Small intestine (tissue), 7 donors: ENCODE results near the gene KCNH8. TPM values are rescaled to one million over a fixed set of nuclear protein-coding genes. Genes with fewer than 3 reads are reported as not detected.

ENCODE experiments used
- DNase-seq, 2 donors: peaks; one replicate each; pipeline versions ENCODE4 v3.0.0 to v3.0.0-alpha.2; 2013
- FAIRE-seq: peaks from 2 replicates; lab custom pipeline; 2012; peaks lifted over from hg19 to GRCh38; lab: Jason Lieb, UNC
- H3K27ac ChIP-seq, 3 donors: one replicate each; pipeline ENCODE4 v1.5.1; 2013; ENCODE audit warnings: low read length in 2 of 3, mild to moderate bottlenecking in 2 of 3, control low read depth in 1 of 3, inconsistent platforms in 1 of 3, low read depth in 1 of 3, moderate library complexity in 1 of 3
- H3K27me3 ChIP-seq, 3 donors: one replicate each; pipeline ENCODE4 v1.6.1; 2013; ENCODE audit warnings: low read length in 3 of 3, inconsistent platforms in 1 of 3; ENCODE audit not compliant: control insufficient read depth in 3 of 3, insufficient read depth in 3 of 3
- H3K36me3 ChIP-seq, 3 donors: one replicate each; pipeline ENCODE4 v1.6.1; 2013; ENCODE audit warnings: low read length in 3 of 3, inconsistent platforms in 1 of 3, low read depth in 1 of 3, mild to moderate bottlenecking in 1 of 3, moderate library complexity in 1 of 3; ENCODE audit not compliant: control insufficient read depth in 3 of 3, insufficient read depth in 2 of 3
- H3K4me1 ChIP-seq, 3 donors: one replicate each; pipeline ENCODE4 v1.6.1; 2013; ENCODE audit warnings: low read length in 2 of 3, inconsistent platforms in 1 of 3, low read depth in 1 of 3, mild to moderate bottlenecking in 1 of 3, moderate library complexity in 1 of 3; ENCODE audit not compliant: control insufficient read depth in 3 of 3, insufficient read depth in 2 of 3
- H3K4me3 ChIP-seq, 3 donors: one replicate each; pipeline ENCODE4 v1.5.1; 2013; ENCODE audit warnings: low read length in 3 of 3, control low read depth in 1 of 3, inconsistent platforms in 1 of 3, low read depth in 1 of 3, mild to moderate bottlenecking in 1 of 3, moderate library complexity in 1 of 3
- H3K9me3 ChIP-seq, 2 donors: one replicate each; pipeline ENCODE4 v1.6.1; 2013; ENCODE audit warnings: low read depth in 1 of 2, low read length in 1 of 2; ENCODE audit not compliant: control insufficient read depth in 2 of 2, insufficient read depth in 1 of 2
- WGBS, 3 donors: extraction: QIAGEN DNeasy Blood & Tissue Kit; methylation state at CpG; one replicate each; pipeline ENCODE4 v1.1.7; 2013; 5-methylcytosine and 5-hydroxymethylcytosine counted together
- polyA plus RNA-seq, 4 donors: library from polyadenylated mRNA; stranded (reverse) in 3 of 4; unstranded in 1 of 4; fragments of 200-250 nt in 3 of 4; fragments of 120-200 nt in 1 of 4; gene quantifications; one replicate each; pipeline versions ENCODE4 v1.2.1 to v1.2.3, GENCODE V29; 2013
- donor health status: healthy with polysubstance abuse.
- donor health status: control.
- donor health status: control.
- donor health status: Bipolar disorder and iron deficiency.
- donor health status: healthy.

Gene KCNH8
- polyA plus RNA-seq, 4 donors = 0.46 to 0.66 TPM; not detected in 2

DNA sequence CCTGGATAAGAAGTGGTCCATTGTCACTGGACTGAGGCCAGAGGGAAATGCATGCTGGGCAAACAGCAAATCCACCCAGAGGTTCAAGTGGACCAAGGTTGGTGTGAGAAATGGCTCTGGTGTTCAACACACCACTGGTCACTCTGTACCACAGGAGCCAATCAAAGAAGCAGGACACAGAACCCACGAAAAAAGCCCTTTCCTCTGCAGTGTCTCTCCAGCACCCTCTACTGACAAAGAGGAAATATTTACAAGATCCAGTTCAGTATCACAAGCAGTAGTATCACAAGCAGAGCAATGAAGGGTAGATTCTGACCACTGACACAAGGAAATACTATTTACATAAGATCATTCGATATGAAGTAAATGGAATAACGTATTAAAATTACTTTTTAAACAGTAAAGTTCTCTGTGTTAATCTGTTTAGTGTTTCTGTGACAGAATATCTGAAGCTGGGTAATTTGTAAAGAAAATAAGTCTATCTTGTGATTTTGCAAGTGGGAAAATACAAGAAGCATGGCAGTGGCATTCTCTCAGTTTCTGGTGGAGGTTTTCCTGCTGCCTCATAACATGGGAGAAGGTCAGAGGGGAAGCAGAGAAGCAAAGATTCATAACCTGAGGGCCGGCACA is 395.0 kb downstream of the KCNH8 start:
- H3K36me3 ChIP-seq = no peaks in the 10 kb centered on the region
- WGBS, 3 donors = 21 to 30% (median 25%) methylated on average over 4 of the region's 4 CpGs
- no peak overlapping the region for H3K4me3 ChIP-seq
- no peak overlapping the region for H3K27ac ChIP-seq
- H3K27me3 ChIP-seq = no peaks in the 10 kb centered on the region
- FAIRE-seq (no peak), DNase-seq (peak; percentile 26 to 29)
- peaks cover 0 to 2% (median 0%) of the 10 kb centered on the region in 3 donors for H3K4me1 ChIP-seq
- H3K9me3 ChIP-seq = peaks cover 0 to 1% of the 10 kb centered on the region in 2 donors

DNA sequence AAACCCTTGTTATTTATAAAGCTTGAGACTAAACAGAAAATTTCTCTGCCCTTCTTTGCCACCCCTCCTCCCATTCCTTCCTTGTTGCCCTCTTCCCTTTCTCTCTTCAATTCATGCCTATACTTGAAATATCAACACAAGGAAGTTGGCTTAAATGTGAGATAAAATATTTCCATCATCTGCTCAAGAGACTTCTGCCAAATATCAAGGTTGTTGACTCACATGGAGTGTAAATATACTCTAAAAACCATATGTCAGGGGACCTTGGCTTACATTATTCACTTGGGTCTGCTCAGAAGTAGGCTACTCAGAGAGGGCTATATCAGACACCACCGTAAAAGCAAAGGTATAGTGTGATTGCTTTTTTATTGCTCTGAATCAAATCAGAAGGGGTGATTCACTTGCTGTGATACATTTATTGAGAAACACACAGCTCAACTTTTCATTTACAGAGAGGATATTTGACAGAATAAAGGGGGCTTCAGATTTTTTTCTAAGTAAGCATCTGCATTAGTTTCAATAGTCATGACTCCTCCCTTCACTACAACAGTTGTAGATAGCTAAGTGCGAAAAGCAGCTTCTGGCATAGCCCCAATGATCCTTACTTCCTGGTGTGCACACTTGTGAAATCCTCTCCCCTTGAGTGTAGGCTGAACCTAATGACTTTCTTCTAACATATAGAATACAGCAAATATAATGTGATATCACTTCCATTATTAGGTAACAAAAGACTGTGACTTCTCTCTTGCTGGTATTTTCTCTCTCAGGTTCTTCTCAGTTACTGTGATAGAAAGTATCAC is 399.6 kb downstream of the KCNH8 start:
- Histone ChIP-seq H3K27me3 (no peaks in the 10 kb centered on the region), H3K9me3 (no peaks in the 10 kb centered on the region), H3K36me3 (no peaks in the 10 kb centered on the region), H3K27ac (no peak overlapping the region), H3K4me3 (no peak overlapping the region), H3K4me1 (no peaks in the 10 kb centered on the region)
- peak in 1 of 2 donors; percentile 2 for DNase-seq
- 17 to 45% (median 38%) methylated on average over 2 of the region's 2 CpGs for WGBS, 3 donors
- FAIRE-seq = no peak

DNA sequence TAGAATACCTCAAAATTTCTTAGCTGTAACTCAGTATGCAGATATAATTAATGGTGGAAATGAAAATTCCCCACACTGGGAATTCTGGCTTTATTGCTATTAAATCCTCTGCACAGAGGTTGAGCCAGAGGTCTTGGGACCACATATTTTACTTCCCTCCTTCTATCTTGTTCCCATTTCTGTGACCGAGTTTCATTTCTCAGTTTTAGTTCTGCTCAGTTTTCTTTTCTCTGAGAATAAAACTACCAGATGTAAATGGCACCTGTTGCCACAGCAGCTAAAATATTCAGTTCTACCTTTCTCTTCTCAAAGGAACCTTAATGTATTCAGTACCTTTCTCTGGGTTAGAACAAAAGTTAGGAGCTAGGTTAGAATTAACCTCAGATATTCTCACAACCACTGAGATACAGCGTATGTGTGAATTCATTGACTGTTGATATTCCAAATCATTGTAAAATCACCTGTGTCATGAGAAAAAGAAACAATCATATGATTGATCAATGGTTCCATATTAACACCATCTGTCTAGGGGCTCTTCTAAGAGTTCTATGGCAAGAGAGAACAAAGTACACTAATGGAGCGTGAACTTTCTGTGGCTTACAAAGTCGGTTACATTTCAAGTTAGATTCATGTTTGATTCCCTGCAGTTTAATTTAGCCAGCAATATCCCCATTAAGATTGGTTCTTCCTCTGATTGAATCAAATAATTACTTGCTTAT is 411.6 kb downstream of the KCNH8 start:
- Histone ChIP-seq H3K27ac (no peak overlapping the region), H3K4me3 (no peak overlapping the region), H3K27me3 (no peaks in the 10 kb centered on the region), H3K36me3 (no peaks in the 10 kb centered on the region), H3K9me3 (no peaks in the 10 kb centered on the region), H3K4me1 (no peaks in the 10 kb centered on the region)
- DNase-seq (no peak), FAIRE-seq (no peak)
- 77 to 82% (median 78%) methylated on average over 4 of the region's 4 CpGs for WGBS, 3 donors

DNA sequence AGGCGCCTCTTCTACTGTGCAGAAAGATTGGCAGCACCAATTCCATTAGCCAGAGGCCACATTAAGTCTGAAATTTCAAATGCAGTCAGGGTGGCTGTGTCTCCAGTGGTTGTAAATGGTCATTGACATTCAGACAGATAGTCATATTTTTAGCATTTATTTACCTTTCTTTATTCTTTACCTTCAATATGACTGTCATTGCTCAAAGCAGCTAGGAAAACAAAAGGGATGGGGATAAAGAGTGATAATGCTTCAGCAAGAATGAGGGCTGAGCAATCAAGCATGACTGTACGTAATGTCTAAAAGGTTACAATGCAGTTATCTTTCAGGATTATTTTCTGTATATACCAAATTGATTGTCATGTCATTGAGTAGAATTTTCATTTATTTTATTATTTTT is 425.3 kb downstream of the KCNH8 start:
- FAIRE-seq (no peak), DNase-seq (no peak)
- no peak overlapping the region for H3K27ac ChIP-seq
- 83 to 90% (median 87%) methylated on average over 2 of the region's 2 CpGs for WGBS, 3 donors
- H3K4me1 ChIP-seq = no peaks in the 10 kb centered on the region
- H3K36me3 ChIP-seq = no peaks in the 10 kb centered on the region
- no peak overlapping the region for H3K4me3 ChIP-seq
- H3K9me3 ChIP-seq = no peaks in the 10 kb centered on the region
- no peaks in the 10 kb centered on the region for H3K27me3 ChIP-seq

DNA sequence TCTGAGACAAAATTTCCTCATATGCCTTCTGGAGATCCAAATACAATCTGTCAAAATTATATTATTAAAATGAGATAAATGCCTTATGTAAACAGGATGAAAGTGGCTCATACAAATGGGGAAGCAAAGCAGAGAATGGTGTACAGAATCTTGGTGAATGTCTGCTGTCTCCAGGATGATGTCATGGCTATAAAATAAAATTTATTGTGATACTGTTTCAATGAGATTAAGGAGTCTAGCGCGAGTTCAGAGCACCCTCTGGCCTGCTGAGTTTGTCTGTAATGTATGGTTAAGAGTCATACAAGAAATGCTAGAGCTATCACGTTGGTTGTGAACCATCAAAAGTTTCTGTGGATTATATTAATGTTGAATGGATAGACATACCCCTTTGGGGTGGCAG is 426.0 kb downstream of the KCNH8 start:
- Histone ChIP-seq H3K9me3 (no peaks in the 10 kb centered on the region), H3K4me1 (no peaks in the 10 kb centered on the region), H3K36me3 (no peaks in the 10 kb centered on the region), H3K27ac (no peak overlapping the region), H3K4me3 (no peak overlapping the region), H3K27me3 (no peaks in the 10 kb centered on the region)
- 59 to 73% (median 67%) methylated on average over 3 of the region's 3 CpGs for WGBS, 3 donors
- DNase-seq (no peak), FAIRE-seq (no peak)

DNA sequence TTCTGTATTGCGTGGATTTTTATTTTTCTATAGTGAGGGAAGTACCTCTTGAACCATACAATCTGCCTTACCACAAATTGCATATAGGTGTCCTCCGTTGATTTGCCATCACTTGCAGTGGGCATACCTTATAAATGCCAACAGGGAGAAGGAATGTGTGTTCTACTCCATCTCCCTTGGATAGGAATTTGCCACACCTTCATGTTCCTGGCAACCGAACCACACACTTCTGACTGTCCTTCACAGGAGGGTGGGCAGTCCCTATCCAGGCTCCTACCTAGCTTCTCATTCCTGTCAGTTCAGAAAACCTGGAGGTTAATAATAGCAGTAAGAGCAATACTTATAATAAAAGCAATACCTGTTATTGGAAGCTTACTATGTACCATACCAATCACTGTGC is 428.0 kb downstream of the KCNH8 start:
- Histone ChIP-seq H3K27me3 (no peaks in the 10 kb centered on the region), H3K4me1 (no peaks in the 10 kb centered on the region), H3K4me3 (no peak overlapping the region), H3K9me3 (peaks cover 0 to 4% of the 10 kb centered on the region in 2 donors), H3K36me3 (no peaks in the 10 kb centered on the region), H3K27ac (no peak overlapping the region)
- FAIRE-seq = no peak
- 79 to 90% (median 88%) methylated on average over 3 of the region's 3 CpGs for WGBS, 3 donors
- no peak for DNase-seq
